ENCODE results near the gene ZBTB37.

GRCh38 chr1:173878251-173878650 is 10.1 kb downstream of the ZBTB37 start:
- TF ChIP-seq POLR2A (IDR thresholded peaks at IDR 0.05) (no peak), EP300 (IDR thresholded peaks at IDR 0.05) (no peak)

Measured in suprapubic skin (tissue), 2 donors.